Nephron (organoid): ENCODE data around the gene RERE.

Source experiments
- H3K27ac Mint-ChIP-seq, 3 experiments: 2 replicates each; pipeline ENCODE4 v1.8.0; 2020; ENCODE audit warnings: mixed read lengths in 3 of 3, mild to moderate bottlenecking in 2 of 3, moderate library complexity in 1 of 3
- H3K27me3 Mint-ChIP-seq: 2 replicates; pipeline ENCODE4 v1.8.0; 2021; ENCODE audit warnings: low read depth, mild to moderate bottlenecking, moderate library complexity, mixed read lengths
- H3K36me3 Mint-ChIP-seq: 2 replicates; pipeline ENCODE4 v1.8.0; 2020; ENCODE audit warnings: low read depth, mixed read lengths
- H3K4me1 Mint-ChIP-seq: 2 replicates; pipeline ENCODE4 v1.8.0; 2020; ENCODE audit warnings: mixed read lengths
- H3K4me3 Mint-ChIP-seq, 3 experiments: 2 replicates each; pipeline ENCODE4 v1.8.0; 2020; ENCODE audit warnings: mild to moderate bottlenecking in 3 of 3, mixed read lengths in 3 of 3, moderate library complexity in 2 of 3
- H3K9me3 Mint-ChIP-seq: 2 replicates; pipeline ENCODE4 v1.8.0; 2020; ENCODE audit warnings: mixed read lengths
- CTCF ChIP-seq, 3 experiments: fragments of 200-600 bp; sonication (generic); IDR thresholded peaks; one replicate each; pipeline ENCODE4 v1.5.0; 2021; ENCODE audit warnings: antibody characterized with exemption in 3 of 3; ENCODE audit not compliant: unreplicated experiment in 3 of 3

The RERE gene

GRCh38 chr1:8659593-8659992 is 157.8 kb downstream of the RERE start:
- Mint-ChIP-seq H3K27ac (no peak overlapping the region), H3K9me3 (no peaks in the 10 kb centered on the region), H3K4me1 (peaks cover 10% of the 10 kb centered on the region), H3K36me3 (peaks cover 21% of the 10 kb centered on the region), H3K27me3 (no peaks in the 10 kb centered on the region), H3K4me3 (no peak overlapping the region)
- TF ChIP-seq CTCF (IDR thresholded peaks at IDR 0.05; ENCODE audit: unreplicated experiment in 3 of 3), result no peak

GRCh38 chr1:8653878-8654277 is 163.6 kb downstream of the RERE start:
- no peaks in the 10 kb centered on the region for H3K9me3 Mint-ChIP-seq
- no peak for TF ChIP-seq CTCF (IDR thresholded peaks at IDR 0.05; ENCODE audit: unreplicated experiment in 3 of 3)
- peaks cover 33% of the 10 kb centered on the region for H3K4me1 Mint-ChIP-seq
- peaks cover 36% of the 10 kb centered on the region for H3K36me3 Mint-ChIP-seq
- peak overlapping the region; percentile 58 to 93 (median 77) for H3K27ac Mint-ChIP-seq
- no peak overlapping the region for H3K4me3 Mint-ChIP-seq
- H3K27me3 Mint-ChIP-seq, result no peaks in the 10 kb centered on the region

GRCh38 chr1:8652467-8653046 is 164.9 kb downstream of the RERE start:
- TF ChIP-seq CTCF (IDR thresholded peaks at IDR 0.05; ENCODE audit: unreplicated experiment in 3 of 3), result no peak
- H3K4me1 Mint-ChIP-seq, result peaks cover 26% of the 10 kb centered on the region
- H3K36me3 Mint-ChIP-seq, result peaks cover 32% of the 10 kb centered on the region
- H3K27me3 Mint-ChIP-seq, result no peaks in the 10 kb centered on the region
- H3K9me3 Mint-ChIP-seq, result no peaks in the 10 kb centered on the region
- no peak overlapping the region for H3K4me3 Mint-ChIP-seq
- H3K27ac Mint-ChIP-seq, result peak overlapping the region; percentile 36 to 93 (median 58)

GRCh38 chr1:8651962-8652361 is 165.5 kb downstream of the RERE start:
- H3K4me1 Mint-ChIP-seq, result peaks cover 26% of the 10 kb centered on the region
- TF ChIP-seq CTCF (IDR thresholded peaks at IDR 0.05; ENCODE audit: unreplicated experiment in 3 of 3), result no peak
- H3K27me3 Mint-ChIP-seq, result no peaks in the 10 kb centered on the region
- no peaks in the 10 kb centered on the region for H3K9me3 Mint-ChIP-seq
- peak overlapping the region; percentile 36 to 93 (median 58) for H3K27ac Mint-ChIP-seq
- no peak overlapping the region for H3K4me3 Mint-ChIP-seq
- peaks cover 32% of the 10 kb centered on the region for H3K36me3 Mint-ChIP-seq

GRCh38 chr1:8651236-8651890 is 166.1 kb downstream of the RERE start:
- H3K27ac Mint-ChIP-seq, result peak overlapping the region; percentile 46 to 93 (median 58)
- no peak overlapping the region for H3K4me3 Mint-ChIP-seq
- H3K9me3 Mint-ChIP-seq, result no peaks in the 10 kb centered on the region
- peaks cover 33% of the 10 kb centered on the region for H3K36me3 Mint-ChIP-seq
- TF ChIP-seq CTCF (IDR thresholded peaks at IDR 0.05; ENCODE audit: unreplicated experiment in 3 of 3), result no peak
- H3K27me3 Mint-ChIP-seq, result no peaks in the 10 kb centered on the region
- peaks cover 26% of the 10 kb centered on the region for H3K4me1 Mint-ChIP-seq

GRCh38 chr1:8649875-8650274 is 167.6 kb downstream of the RERE start:
- no peak overlapping the region for H3K4me3 Mint-ChIP-seq

More at GRCh38 chr1:8649875-8650274, 167.6 kb downstream of the RERE start:
- no peaks in the 10 kb centered on the region for H3K27me3 Mint-ChIP-seq
- no peak overlapping the region for H3K27ac Mint-ChIP-seq
- H3K9me3 Mint-ChIP-seq, result no peaks in the 10 kb centered on the region
- TF ChIP-seq CTCF (IDR thresholded peaks at IDR 0.05; ENCODE audit: unreplicated experiment in 3 of 3), result no peak
- peaks cover 26% of the 10 kb centered on the region for H3K4me1 Mint-ChIP-seq
- H3K36me3 Mint-ChIP-seq, result peaks cover 24% of the 10 kb centered on the region
